ENCODE measurements around the gene RAD52.

DNA sequence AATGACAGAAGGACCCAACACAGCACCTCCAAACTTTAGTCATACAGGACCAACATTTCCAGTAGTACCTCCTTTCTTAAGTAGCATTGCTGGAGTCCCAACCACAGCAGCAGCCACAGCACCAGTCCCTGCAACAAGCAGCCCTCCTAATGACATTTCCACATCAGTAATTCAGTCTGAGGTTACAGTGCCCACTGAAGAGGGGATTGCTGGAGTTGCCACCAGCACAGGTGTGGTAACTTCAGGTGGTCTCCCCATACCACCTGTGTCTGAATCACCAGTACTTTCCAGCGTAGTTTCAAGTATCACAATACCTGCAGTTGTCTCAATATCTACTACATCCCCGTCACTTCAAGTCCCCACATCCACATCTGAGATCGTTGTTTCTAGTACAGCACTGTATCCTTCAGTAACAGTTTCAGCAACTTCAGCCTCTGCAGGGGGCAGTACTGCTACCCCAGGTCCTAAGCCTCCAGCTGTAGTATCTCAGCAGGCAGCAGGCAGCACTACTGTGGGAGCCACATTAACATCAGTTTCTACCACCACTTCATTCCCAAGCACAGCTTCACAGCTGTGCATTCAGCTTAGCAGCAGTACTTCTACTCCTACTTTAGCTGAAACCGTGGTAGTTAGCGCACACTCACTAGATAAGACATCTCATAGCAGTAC lies 64.6 kb downstream of the RAD52 start:
- TF ChIP-seq POLR2A (IDR thresholded peaks at IDR 0.05; ENCODE audit: low read length), result no peak
- no peak for TF ChIP-seq GATA1 (IDR thresholded peaks at IDR 0.05; ENCODE audit: low read depth, low read length)
